Stimulated activated CD4-positive, alpha-beta T cell treated with anti-CD3 and anti-CD28 coated beads, TNF-alpha, amount 100 ng/mL, for 48 hours (primary cell): ENCODE results near the gene AAMP.

Experiments used
- DNase-seq, 3 donors: peaks; one replicate each; pipeline ENCODE4 v3.0.0-alpha.2; 2020; ENCODE audit warnings: low read depth in 3 of 3

Gene AAMP

GRCh38 chr2:218259099-218259961, 10.6 kb downstream of the AAMP start:
- no peak for DNase-seq

- DNase-seq: peak; percentile 57 to 69 (median 64)
Measured at GRCh38 chr2:218257390-218257981, 12.5 kb downstream of the AAMP start.

- DNase-seq: no peak
Measured at GRCh38 chr2:218256612-218257350, 13.2 kb downstream of the AAMP start.

GRCh38 chr2:218255446-218255845, 14.5 kb downstream of the AAMP start:
- DNase-seq: no peak

GRCh38 chr2:218253232-218253625, 16.7 kb downstream of the AAMP start:
- DNase-seq: no peak

GRCh38 chr2:218252509-218253231, 17.3 kb downstream of the AAMP start:
- DNase-seq: no peak

GRCh38 chr2:218249691-218250090, 20.2 kb downstream of the AAMP start:
- DNase-seq: no peak

GRCh38 chr2:218245214-218245613, 24.7 kb downstream of the AAMP start:
- no peak for DNase-seq

- DNase-seq: no peak
Measured at GRCh38 chr2:218244665-218245064, 25.3 kb downstream of the AAMP start.

GRCh38 chr2:218244204-218244603, 25.7 kb downstream of the AAMP start:
- DNase-seq: no peak

GRCh38 chr2:218238887-218239286, 31.1 kb downstream of the AAMP start:
- DNase-seq: no peak

- DNase-seq: no peak
Measured at GRCh38 chr2:218236829-218237228, 33.1 kb downstream of the AAMP start.

- DNase-seq: no peak
Measured at GRCh38 chr2:218235017-218235416, 34.9 kb downstream of the AAMP start.

GRCh38 chr2:218234521-218234920, 35.4 kb downstream of the AAMP start:
- DNase-seq: no peak

- DNase-seq: no peak
Measured at GRCh38 chr2:218233543-218233942, 36.4 kb downstream of the AAMP start.

GRCh38 chr2:218230882-218231281, 39.1 kb downstream of the AAMP start:
- DNase-seq: peak in 1 of 3 donors; percentile 29

- DNase-seq: no peak
Measured at GRCh38 chr2:218229851-218230250, 40.1 kb downstream of the AAMP start.

- DNase-seq: no peak
Measured at GRCh38 chr2:218229239-218229638, 40.7 kb downstream of the AAMP start.

- no peak for DNase-seq
Measured at GRCh38 chr2:218228366-218229090, 41.4 kb downstream of the AAMP start.

- no peak for DNase-seq
Measured at GRCh38 chr2:218226903-218227302, 43.0 kb downstream of the AAMP start.

- no peak for DNase-seq
Measured at GRCh38 chr2:218224186-218224585, 45.8 kb downstream of the AAMP start.
